GM18502 (cell line): ENCODE data around the gene POFUT2.
"Not testable (repeated sequence)": the region's sequence is repeated elsewhere in the genome, so short reads cannot be mapped to it uniquely, and the experiment has no call there.

Experiments used
- ATAC-seq: cut with Tn5 transposase; IDR thresholded peaks from one replicate; pipeline ENCODE4 v1.9.1; 2021; ENCODE audit warnings: mild to moderate bottlenecking; ENCODE audit not compliant: unreplicated experiment, poor library complexity

Gene POFUT2

GRCh38 chr21:45326891-45327440, 39.3 kb upstream of the POFUT2 start:
- no peak for ATAC-seq

- no peak for ATAC-seq
These were observed 38.6 kb upstream of the POFUT2 start for GRCh38 chr21:45326169-45326851.

GRCh38 chr21:45325206-45326168, 37.8 kb upstream of the POFUT2 start:
- no peak for ATAC-seq

GRCh38 chr21:45324489-45325205, 37.0 kb upstream of the POFUT2 start:
- ATAC-seq: no peak

GRCh38 chr21:45323487-45324311, 36.0 kb upstream of the POFUT2 start:
- no peak for ATAC-seq

- no peak for ATAC-seq
These were observed 35.3 kb upstream of the POFUT2 start for GRCh38 chr21:45322960-45323461.

- no peak for ATAC-seq
These were observed 34.7 kb upstream of the POFUT2 start for GRCh38 chr21:45322231-45322959.

GRCh38 chr21:45320261-45321025, 32.7 kb upstream of the POFUT2 start:
- ATAC-seq: no peak

- no peak for ATAC-seq
These were observed 31.9 kb upstream of the POFUT2 start for GRCh38 chr21:45319461-45320211.

- ATAC-seq: no peak
These were observed 31.1 kb upstream of the POFUT2 start for GRCh38 chr21:45318556-45319404.

- no peak for ATAC-seq
These were observed 30.5 kb upstream of the POFUT2 start for GRCh38 chr21:45318146-45318555.

GRCh38 chr21:45317398-45318145, 29.9 kb upstream of the POFUT2 start:
- no peak for ATAC-seq

GRCh38 chr21:45316871-45317397, 29.2 kb upstream of the POFUT2 start:
- no peak for ATAC-seq

GRCh38 chr21:45315676-45316470, 28.2 kb upstream of the POFUT2 start:
- ATAC-seq: not testable (repeated sequence)

GRCh38 chr21:45313682-45314081, 26.0 kb upstream of the POFUT2 start:
- ATAC-seq: no peak
